Measurements from ENCODE around the gene ING2. TPM values are rescaled to one million over a fixed set of nuclear protein-coding genes. Genes with fewer than 3 reads are reported as not detected.

The ING2 gene
- total and polyA plus RNA-seq, 10 of the 15 experiments (the other 5 are each of a cell fraction or from before 2014, with no cell fraction given) = 3.3 to 16.1 (median 10.9) TPM

GRCh38 chr4:183469285-183469684, 35.6 kb upstream of the ING2 start (continued):
- TF ChIP-seq HDAC2 (IDR thresholded peaks at IDR 0.05) (no peak), PML (IDR thresholded peaks at IDR 0.05; ENCODE audit: low read length) (no peak), BRCA1 (IDR thresholded peaks at IDR 0.05; ENCODE audit: low read depth, low read length) (no peak), FOXM1 (IDR thresholded peaks at IDR 0.05; ENCODE audit: low read depth, low read length) (no peak), CHD4 (IDR thresholded peaks at IDR 0.05) (no peak)
- TF ChIP-seq, protein P1, sequence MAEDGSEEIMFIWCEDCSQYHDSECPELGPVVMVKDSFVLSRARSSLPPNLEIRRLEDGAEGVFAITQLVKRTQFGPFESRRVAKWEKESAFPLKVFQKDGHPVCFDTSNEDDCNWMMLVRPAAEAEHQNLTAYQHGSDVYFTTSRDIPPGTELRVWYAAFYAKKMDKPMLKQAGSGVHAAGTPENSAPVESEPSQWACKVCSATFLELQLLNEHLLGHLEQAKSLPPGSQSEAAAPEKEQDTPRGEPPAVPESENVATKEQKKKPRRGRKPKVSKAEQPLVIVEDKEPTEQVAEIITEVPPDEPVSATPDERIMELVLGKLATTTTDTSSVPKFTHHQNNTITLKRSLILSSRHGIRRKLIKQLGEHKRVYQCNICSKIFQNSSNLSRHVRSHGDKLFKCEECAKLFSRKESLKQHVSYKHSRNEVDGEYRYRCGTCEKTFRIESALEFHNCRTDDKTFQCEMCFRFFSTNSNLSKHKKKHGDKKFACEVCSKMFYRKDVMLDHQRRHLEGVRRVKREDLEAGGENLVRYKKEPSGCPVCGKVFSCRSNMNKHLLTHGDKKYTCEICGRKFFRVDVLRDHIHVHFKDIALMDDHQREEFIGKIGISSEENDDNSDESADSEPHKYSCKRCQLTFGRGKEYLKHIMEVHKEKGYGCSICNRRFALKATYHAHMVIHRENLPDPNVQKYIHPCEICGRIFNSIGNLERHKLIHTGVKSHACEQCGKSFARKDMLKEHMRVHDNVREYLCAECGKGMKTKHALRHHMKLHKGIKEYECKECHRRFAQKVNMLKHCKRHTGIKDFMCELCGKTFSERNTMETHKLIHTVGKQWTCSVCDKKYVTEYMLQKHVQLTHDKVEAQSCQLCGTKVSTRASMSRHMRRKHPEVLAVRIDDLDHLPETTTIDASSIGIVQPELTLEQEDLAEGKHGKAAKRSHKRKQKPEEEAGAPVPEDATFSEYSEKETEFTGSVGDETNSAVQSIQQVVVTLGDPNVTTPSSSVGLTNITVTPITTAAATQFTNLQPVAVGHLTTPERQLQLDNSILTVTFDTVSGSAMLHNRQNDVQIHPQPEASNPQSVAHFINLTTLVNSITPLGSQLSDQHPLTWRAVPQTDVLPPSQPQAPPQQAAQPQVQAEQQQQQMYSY (CRISPR knock-in tag; IDR thresholded peaks at IDR 0.05) = no peak

DNA sequence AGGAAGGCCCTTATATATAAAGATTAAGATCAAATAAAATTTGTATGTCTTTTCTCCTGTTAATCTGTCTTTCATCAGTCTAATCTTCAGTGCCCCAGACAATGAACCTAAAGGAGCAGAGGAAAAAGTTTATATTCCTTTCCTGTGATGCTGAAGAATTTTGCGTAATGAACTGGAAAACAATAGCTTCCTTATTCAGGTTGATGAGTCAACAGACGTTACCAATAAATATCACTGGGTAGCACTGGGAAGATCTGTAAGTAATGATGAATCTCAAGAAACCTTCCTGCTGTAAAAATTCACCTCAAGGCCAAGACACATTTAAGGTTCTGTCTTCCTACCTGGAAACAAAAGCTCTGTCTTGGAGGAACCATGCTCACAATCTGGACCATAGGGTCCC, 34.9 kb upstream of the ING2 start:
- 100% methylated on average over 2 of the region's 2 CpGs for WGBS (ENCODE audit: insufficient coverage, insufficient replicate concordance, low lambda C conversion rate, missing lambda C conversion rate)
- in situ Hi-C loops (cut with MboI) = loop anchor here (5.0 to 10.0 kb wide), 3 partner anchors 132 to 1307 kb away; no protein-coding TSS in a partner anchor
- H2AFZ ChIP-seq (ENCODE audit: control insufficient read depth, low read depth, low read length) = no peak overlapping the region
- ChIA-PET CTCF (interaction anchor here (0.7 to 1.6 kb wide), 7 partner anchors 8 to 321 kb away, joined by 3 to 6 read pairs (median 3); no protein-coding TSS in a partner anchor), POLR2A (interaction anchor here (1.0 kb wide), 1 partner anchor 29 kb away, joined by 5 read pairs; no protein-coding TSS in a partner anchor), SMC1A (ENCODE audit: uncharacterized antibody, unreplicated experiment) (interaction anchor here (0.6 kb wide), 1 partner anchor 699 kb away, joined by 3 read pairs; no protein-coding TSS in a partner anchor), RAD21 (ENCODE audit: unreplicated experiment) (no interaction called here)
- intact Hi-C loops (cut with micrococcal nuclease; ENCODE audit: unreplicated experiment) = loop anchor here (5.0 kb wide), 3 partner anchors 372 to 692 kb away; no protein-coding TSS in a partner anchor
- no peaks in the 10 kb centered on the region for H3K4me1 ChIP-seq (ENCODE audit: control insufficient read depth, insufficient read depth, low read length)
- no peak for DNase-seq (ENCODE audit: low read depth, low spot score)
- no peak for TF ChIP-seq POLR2AphosphoS2 (IDR thresholded peaks at IDR 0.05; ENCODE audit: low read depth, low read length)
- TF ChIP-seq ZBED1 (IDR thresholded peaks at IDR 0.05; ENCODE audit: borderline replicate concordance) = no peak
- H3K27me3 ChIP-seq (replicated peaks in 1 of 2; ENCODE audit: control insufficient read depth in 2 of 2, insufficient read depth in 2 of 2, low read length in 1 of 2) = no peaks in the 10 kb centered on the region
- no peak overlapping the region for H3K9ac ChIP-seq (ENCODE audit: control insufficient read depth, insufficient read depth, low read length)
- ATAC-seq = no peak
- H4K20me1 ChIP-seq (ENCODE audit: control insufficient read depth, insufficient read depth) = no peaks in the 10 kb centered on the region
- H3K79me2 ChIP-seq (ENCODE audit: control insufficient read depth, insufficient read depth, low read length) = no peaks in the 10 kb centered on the region
- H3K4me3 ChIP-seq = no peak overlapping the region
- no peak overlapping the region for H3K4me2 ChIP-seq (ENCODE audit: control insufficient read depth, insufficient read depth)
- BruUV-seq (replicated peaks) = no TSS peak
- H3K9me3 ChIP-seq (replicated peaks; ENCODE audit: control insufficient read depth, insufficient read depth, low read length) = no peaks in the 10 kb centered on the region; the same call in 2 of the 3 replicates
- FAIRE-seq = no peak
- no peak overlapping the region for H3K27ac ChIP-seq (ENCODE audit: control insufficient read depth, insufficient read depth)
- no peaks in the 10 kb centered on the region for H3K36me3 ChIP-seq (ENCODE audit: control insufficient read depth in 2 of 2, insufficient read depth in 2 of 2, low read length in 1 of 2)
